ENCODE measurements around the gene EID2. TPM values are rescaled to one million over a fixed set of nuclear protein-coding genes. Genes with fewer than 3 reads are reported as not detected.

Gene EID2
- total RNA-seq, 2 donors from 2014 or later, result 7.3 to 13.5 TPM

DNA sequence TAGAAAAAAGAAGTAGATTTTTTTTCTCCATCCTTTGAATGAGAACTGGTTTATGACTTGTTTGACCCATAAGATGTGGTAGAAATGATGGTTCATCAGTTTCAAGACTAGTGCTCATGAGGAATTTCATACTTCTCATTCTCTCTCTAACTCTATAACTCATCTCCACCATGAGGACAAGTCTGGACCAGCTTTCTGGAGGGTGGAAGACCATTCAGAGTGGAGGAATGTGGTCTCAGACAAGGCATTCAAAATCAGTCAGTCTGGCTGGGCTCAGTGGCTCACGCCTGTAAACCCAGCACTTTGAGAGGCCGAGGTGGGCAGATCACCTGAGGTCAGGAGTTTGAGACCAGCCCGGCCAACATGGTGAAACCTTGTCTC lies 3.5 kb upstream of the EID2 start:
- ATAC-seq, result no peak
- no peak overlapping the region for H3K27ac ChIP-seq
- intact Hi-C loops (cut with DNase I), result no loop called here
- WGBS, 2 donors, result 69 to 79% methylated on average over 3 of the region's 3 CpGs
- no peaks in the 10 kb centered on the region for H3K27me3 ChIP-seq
- peaks cover 9% of the 10 kb centered on the region for H3K4me1 ChIP-seq
- H3K9me3 ChIP-seq, result no peaks in the 10 kb centered on the region
- H3K36me3 ChIP-seq (replicated peaks in 1 of 2; ENCODE audit: insufficient read depth in 1 of 2, low read depth in 2 of 2), result no peaks in the 10 kb centered on the region
- DNase-seq, result no peak
- TF ChIP-seq, protein P1, sequence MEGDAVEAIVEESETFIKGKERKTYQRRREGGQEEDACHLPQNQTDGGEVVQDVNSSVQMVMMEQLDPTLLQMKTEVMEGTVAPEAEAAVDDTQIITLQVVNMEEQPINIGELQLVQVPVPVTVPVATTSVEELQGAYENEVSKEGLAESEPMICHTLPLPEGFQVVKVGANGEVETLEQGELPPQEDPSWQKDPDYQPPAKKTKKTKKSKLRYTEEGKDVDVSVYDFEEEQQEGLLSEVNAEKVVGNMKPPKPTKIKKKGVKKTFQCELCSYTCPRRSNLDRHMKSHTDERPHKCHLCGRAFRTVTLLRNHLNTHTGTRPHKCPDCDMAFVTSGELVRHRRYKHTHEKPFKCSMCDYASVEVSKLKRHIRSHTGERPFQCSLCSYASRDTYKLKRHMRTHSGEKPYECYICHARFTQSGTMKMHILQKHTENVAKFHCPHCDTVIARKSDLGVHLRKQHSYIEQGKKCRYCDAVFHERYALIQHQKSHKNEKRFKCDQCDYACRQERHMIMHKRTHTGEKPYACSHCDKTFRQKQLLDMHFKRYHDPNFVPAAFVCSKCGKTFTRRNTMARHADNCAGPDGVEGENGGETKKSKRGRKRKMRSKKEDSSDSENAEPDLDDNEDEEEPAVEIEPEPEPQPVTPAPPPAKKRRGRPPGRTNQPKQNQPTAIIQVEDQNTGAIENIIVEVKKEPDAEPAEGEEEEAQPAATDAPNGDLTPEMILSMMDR (IDR thresholded peaks at IDR 0.05), result no peak
- TF ChIP-seq POLR2A (IDR thresholded peaks at IDR 0.05), result no peak
- H3K4me3 ChIP-seq, result no peak overlapping the region

DNA sequence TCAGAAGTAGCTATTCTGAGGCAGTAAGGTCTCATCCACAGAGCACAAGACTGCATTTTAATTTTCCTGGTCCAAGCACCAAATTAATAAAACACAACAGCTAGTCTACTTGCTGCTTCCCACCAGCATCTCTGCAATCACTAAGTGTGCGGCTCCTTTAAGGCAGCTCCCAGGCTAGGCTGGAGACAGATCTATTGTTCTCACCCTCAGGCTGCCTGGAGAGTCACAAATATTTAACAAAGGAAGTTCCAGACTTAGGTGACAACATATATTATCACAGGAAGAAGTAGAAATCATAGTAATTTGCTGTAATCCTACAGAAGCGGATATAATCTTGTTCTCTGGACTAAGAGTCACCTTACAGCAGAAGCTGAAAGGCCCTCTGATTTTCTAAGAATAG lies 2.2 kb upstream of the EID2 start:
- Histone ChIP-seq H3K27ac (no peak overlapping the region), H3K4me3 (no peak overlapping the region), H3K4me1 (peaks cover 13% of the 10 kb centered on the region), H3K27me3 (no peaks in the 10 kb centered on the region), H3K36me3 (replicated peaks in 1 of 2; ENCODE audit: insufficient read depth in 1 of 2, low read depth in 2 of 2) (no peaks in the 10 kb centered on the region), H3K9me3 (no peaks in the 10 kb centered on the region)
- no peak for DNase-seq
- ATAC-seq, result no peak
- intact Hi-C loops (cut with DNase I), result no loop called here
- 62 to 66% methylated on average over 2 of the region's 2 CpGs for WGBS, 2 donors
- TF ChIP-seq POLR2A (IDR thresholded peaks at IDR 0.05), result no peak
- TF ChIP-seq, protein P1 (IDR thresholded peaks at IDR 0.05), result no peak

DNA sequence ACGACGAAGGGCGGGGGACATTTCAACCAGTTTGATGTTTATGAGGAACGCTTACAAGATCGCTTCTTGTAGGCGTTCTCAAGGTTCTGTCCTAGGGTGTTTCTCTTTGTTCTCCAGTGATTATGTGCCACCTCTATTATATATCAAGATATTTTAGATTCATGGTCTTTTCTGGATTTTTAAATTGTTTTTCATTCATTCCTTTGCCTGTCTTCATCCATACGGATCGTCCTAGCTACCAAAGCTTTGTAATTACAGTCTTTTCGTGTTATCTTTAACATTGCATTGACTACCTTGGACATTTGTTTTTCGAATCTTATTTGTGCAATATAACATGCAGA lies 342 bp upstream of the EID2 start:
- no peak for ATAC-seq
- intact Hi-C loops (cut with DNase I), result no loop called here
- Histone ChIP-seq H3K36me3 (replicated peaks in 1 of 2; ENCODE audit: insufficient read depth in 1 of 2, low read depth in 2 of 2) (no peaks in the 10 kb centered on the region), H3K4me1 (peaks cover 13% of the 10 kb centered on the region), H3K27me3 (no peaks in the 10 kb centered on the region), H3K9me3 (no peaks in the 10 kb centered on the region), H3K4me3 (no peak overlapping the region), H3K27ac (peak overlapping the region in 3 of 4 donors; percentile 91 to 97 (median 94))
- 1 to 2% methylated on average over 10 of the region's 10 CpGs for WGBS, 2 donors
- DNase-seq, result no peak
- TF ChIP-seq POLR2A (IDR thresholded peaks at IDR 0.05), result no peak
- TF ChIP-seq, protein P1 (IDR thresholded peaks at IDR 0.05), result peak in 1 of 7 experiments; percentile 6

DNA sequence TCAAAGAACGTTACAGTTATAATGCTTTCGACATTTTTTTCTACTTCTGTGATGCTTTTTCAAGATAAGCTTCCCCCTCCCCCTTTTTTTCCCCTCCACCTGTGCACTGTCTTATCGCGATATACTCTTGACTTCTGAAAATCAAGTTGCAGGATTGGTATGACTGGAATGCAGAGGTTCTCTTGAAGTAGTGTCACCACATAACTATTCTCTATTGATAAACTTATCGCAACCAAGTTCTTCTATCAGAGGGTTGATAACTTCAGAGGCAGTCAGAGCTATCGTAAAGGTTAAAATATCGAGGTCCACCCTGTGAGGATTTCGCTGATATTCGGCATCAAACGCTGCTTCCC lies 820 bp downstream of the EID2 start:
- no peaks in the 10 kb centered on the region for H3K36me3 ChIP-seq (replicated peaks in 1 of 2; ENCODE audit: insufficient read depth in 1 of 2, low read depth in 2 of 2)
- H3K9me3 ChIP-seq, result no peaks in the 10 kb centered on the region
- 0 to 1% methylated on average over 9 to 10 of the region's 10 CpGs for WGBS, 2 donors
- H3K4me3 ChIP-seq, result peak overlapping the region; percentile 44 to 82
- no peak for DNase-seq
- H3K27ac ChIP-seq, result peak overlapping the region; percentile 91 to 97 (median 93)
- TF ChIP-seq, protein P1 (IDR thresholded peaks at IDR 0.05), result no peak
- TF ChIP-seq POLR2A (IDR thresholded peaks at IDR 0.05), result no peak
- H3K4me1 ChIP-seq, result peaks cover 13% of the 10 kb centered on the region
- intact Hi-C loops (cut with DNase I), result loop anchor here (10.0 kb wide), 2 partner anchors 64 to 94 kb away; partner anchors contain the start of gene SUPT5H
- no peak for ATAC-seq
- H3K27me3 ChIP-seq, result no peaks in the 10 kb centered on the region

DNA sequence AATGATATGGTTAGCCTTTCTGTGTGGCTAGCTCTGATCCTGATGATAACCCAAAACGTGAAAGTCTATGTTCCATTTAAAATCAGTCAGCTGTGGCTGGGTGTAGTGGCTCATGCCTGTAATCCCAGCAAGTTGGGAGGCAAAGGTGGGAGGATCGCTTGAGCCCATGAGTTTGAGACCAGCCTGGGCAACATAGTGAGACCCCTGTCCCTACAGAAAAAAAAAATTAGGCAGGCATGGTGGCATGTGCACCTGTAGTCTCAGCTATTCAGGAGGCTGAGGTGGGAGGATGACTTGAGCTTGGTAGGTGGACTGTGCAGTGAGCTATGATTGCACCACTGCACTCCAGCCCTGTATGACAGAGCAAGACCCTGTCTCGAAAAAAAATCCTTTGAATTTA lies 6.2 kb downstream of the EID2 start:
- intact Hi-C loops (cut with DNase I), result loop anchor here (10.0 kb wide), 2 partner anchors 59 to 89 kb away; partner anchors contain the start of gene SUPT5H
- WGBS, 2 donors, result 47 to 51% methylated on average over 3 of the region's 3 CpGs
- no peak for DNase-seq

More for the DNA sequence above, 6.2 kb downstream of the EID2 start:
- H3K4me3 ChIP-seq, result no peak overlapping the region
- H3K9me3 ChIP-seq, result no peaks in the 10 kb centered on the region
- no peaks in the 10 kb centered on the region for H3K36me3 ChIP-seq (replicated peaks in 1 of 2; ENCODE audit: insufficient read depth in 1 of 2, low read depth in 2 of 2)
- H3K27me3 ChIP-seq, result no peaks in the 10 kb centered on the region
- no peak for ATAC-seq
- TF ChIP-seq POLR2A (IDR thresholded peaks at IDR 0.05), result no peak
- TF ChIP-seq, protein P1 (IDR thresholded peaks at IDR 0.05), result no peak
- H3K4me1 ChIP-seq, result peaks cover 20% of the 10 kb centered on the region
- no peak overlapping the region for H3K27ac ChIP-seq

All from body of pancreas (tissue), 4 donors.